Measurements from ENCODE around the gene DENND1A.

GRCh38 chr9:123659358-123659757 lies 270.6 kb downstream of the DENND1A start:
- TF ChIP-seq SIN3A (IDR thresholded peaks at IDR 0.05; ENCODE audit: borderline replicate concordance, insufficient read depth, low read length) (no peak), TAF1 (IDR thresholded peaks at IDR 0.05; ENCODE audit: borderline replicate concordance, insufficient read depth, low read length) (no peak), POLR2AphosphoS5 (IDR thresholded peaks at IDR 0.05; ENCODE audit: low read depth, low read length) (no peak)

All from PFSK-1 (cell line).